ENCODE results near the gene C2. TPM values are rescaled to one million over a fixed set of nuclear protein-coding genes. Genes with fewer than 3 reads are reported as not detected.
"Not testable (repeated sequence)": the region's sequence is repeated elsewhere in the genome, so short reads cannot be mapped to it uniquely, and the experiment has no call there.

The C2 gene
- polyA plus RNA-seq, 1 donor: 3.9 TPM

DNA sequence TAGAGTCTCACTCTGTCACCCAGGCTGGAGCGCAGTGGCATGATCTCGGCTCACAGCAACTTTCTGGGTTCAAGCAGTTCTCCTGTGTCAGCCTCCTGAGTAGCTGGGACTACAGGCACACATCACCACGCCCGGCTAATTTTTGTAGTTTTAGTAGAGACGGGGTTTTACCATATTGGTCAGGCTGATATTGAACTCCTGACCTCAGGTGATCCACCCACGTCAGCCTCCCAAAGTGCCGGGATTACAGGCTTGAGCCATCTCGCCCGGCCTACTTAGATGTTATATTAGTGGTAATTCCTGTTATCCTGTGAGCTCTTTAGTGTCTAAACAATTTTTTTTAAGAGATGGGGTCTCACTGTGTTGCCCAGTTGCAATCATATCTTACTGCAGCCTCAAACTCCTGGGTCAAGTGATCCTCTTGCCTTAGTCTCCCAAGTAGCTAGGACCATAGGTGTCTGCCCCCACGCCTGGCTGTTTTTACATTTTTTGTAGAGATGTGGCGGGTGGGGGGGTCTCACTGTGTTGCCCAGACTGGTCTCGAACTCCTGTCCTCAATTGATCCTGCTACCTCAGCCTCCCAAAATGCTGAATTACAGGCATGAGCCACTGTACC lies 50.4 kb downstream of the C2 start:
- DNase-seq: no peak

DNA sequence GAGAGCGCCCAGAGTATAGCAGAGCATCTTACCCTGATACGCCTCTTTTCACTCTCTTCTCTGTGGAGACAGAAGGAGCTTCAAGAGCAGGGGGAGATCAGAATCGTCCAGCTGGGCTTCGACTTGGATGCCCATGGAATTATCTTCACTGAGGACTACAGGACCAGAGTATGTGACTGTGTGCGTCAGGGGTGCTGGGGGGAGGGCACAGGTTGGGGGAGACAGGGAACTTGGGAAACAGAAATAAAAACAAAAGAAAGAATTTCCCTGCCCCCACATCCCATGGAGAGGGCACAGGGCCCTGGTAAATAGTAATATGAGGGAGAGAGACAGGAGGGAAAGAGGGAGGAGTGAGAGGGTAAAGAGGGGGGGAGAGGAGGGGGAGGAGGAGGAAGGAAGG lies 51.3 kb downstream of the C2 start:
- DNase-seq: no peak

DNA sequence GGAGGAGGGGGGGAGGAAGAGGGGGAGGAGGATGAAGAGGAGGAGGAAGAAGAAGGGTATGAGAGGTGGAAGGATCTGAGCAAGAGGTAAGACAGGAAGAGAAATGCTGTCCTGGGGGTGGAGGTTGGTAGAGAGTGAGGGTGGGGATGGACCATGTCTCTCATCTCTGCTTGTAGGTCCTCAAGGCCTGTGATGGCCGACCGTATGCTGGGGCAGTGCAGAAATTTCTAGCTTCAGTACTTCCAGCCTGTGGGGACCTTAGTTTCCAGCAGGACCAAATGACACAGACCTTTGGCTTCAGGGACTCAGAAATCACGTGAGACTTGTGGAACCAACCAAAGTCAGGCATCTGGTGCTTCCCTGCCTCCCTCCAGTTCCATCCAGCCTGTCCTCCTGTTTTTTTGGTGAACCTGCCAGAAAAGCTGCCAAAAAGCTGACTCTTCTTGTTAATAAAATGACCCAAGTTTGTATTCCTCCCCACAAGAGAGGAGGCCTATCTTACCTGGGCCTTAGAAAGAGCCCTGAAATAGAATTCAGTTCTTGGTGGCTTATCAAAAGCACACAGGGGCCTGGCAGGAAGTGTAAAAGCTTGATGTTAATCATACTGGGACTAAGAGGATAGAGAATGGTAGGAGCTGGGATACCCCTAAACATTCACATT lies 51.9 kb downstream of the C2 start:
- no peak for DNase-seq

DNA sequence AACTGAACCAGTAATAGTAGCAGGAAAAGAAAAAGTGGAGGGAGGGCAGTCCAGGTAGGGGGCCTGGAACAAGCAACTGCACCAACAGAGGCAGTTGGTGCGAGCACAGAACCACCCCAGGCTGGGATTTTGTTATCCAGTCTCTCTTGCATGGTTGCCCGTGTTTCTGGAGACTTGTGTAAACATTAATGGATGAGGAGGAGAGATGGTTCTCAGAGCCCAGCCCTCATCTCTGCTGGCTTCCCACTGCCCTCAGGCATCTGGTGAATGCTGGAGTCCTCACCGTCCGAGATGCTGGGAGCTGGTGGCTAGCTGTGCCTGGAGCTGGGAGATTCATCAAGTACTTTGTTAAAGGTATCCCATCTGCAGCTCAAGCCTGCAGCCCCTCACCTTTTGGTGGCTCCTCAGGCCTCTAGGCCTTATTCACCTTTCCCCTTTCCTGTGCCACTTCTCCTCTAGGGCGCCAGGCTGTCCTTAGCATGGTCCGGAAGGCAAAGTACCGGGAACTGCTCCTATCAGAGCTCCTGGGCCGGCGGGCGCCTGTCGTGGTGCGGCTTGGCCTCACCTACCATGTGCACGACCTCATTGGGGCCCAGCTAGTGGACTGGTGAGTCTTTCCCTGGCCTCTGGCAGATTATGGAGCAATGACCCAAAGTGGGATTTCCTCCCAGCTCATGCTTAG lies 52.8 kb downstream of the C2 start:
- not testable (repeated sequence) for DNase-seq

DNA sequence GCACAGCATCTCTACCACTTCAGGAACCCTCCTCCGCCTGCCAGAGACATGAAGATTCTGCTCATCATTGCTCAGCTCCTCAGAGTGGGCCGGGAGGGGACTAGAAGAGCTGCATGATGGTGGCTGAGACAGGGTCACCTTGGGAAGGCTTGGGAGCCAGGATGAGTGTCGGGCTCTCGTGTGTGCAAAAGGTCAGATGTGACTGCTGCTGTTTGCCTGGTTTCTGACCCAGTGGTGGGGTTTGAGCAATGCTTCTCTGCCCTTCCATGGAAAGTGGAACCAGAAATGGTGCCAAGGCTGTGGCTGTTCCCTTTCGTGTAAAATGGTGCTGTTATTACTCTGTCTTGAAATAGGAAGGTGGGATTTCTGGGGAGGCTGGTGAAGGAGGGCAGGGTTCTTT lies 53.5 kb downstream of the C2 start:
- not testable (repeated sequence) for DNase-seq

DNA sequence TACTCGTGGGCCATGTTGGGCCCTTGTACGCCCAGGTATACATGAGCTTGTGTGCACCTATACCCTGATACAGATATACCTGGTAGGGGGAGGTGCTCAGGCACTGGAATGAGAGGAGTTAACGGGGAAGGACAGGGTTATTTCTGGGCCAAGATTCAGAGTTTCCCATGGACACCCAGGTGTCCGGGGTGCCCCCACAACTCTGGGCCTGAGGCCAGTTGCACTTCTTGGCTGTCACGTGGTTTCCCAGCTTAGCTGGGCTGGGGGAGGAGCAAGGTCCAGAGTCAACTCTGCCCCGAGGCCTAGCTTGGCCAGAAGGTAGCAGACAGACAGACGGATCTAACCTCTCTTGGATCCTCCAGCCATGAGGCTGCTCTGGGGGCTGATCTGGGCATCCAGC lies 54.2 kb downstream of the C2 start, which contains the start of gene C4A:
C4A (plus strand) TSS at position 314 of the 400 bp plus-strand sequence; CDS start at position 365, 51 bp downstream.
- not testable (repeated sequence) for DNase-seq

DNA sequence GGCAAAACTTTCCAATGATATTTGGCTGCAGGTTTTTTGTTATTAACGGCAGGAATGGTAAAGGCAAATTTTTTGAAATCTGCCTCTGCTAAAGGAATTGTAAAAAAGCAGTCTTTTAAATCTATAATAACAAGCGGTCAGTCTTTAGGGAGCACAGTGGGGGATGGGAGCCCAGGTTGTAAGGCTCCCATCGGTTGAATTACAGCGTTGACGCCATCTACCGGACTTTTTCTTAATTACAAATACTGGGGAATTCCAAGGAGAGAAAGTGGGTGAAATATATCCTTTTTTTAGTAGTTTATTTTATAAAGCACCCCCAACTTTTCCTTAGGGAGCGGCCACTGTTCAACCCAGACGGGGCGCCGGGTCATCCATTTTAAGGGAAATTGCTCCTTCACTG lies 61.8 kb downstream of the C2 start:
- DNase-seq: not testable (repeated sequence)

DNA sequence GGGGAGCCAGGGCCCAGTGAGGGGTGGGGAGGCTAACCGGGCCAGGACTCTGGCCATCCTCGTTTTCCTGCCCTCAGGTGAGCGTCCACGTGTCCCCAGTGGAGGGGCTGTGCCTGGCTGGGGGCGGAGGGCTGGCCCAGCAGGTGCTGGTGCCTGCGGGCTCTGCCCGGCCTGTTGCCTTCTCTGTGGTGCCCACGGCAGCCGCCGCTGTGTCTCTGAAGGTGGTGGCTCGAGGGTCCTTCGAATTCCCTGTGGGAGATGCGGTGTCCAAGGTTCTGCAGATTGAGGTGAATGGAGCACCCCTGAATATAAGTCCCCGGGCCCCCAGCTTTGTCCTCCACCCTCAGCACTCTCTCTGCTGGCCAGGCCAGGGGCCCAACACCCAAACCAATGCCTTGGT lies 66.9 kb downstream of the C2 start:
- DNase-seq: not testable (repeated sequence)

Other genes with a start within 250 kb of the C2 start
- 2.7 TPM for gene LY6G5C, start 246.7 kb upstream of the C2 start, polyA plus RNA-seq (ENCODE audit: insufficient read length)
- 60.7 TPM for gene ABHD16A, start 224.4 kb upstream of the C2 start, polyA plus RNA-seq (ENCODE audit: insufficient read length)
- 0.32 TPM for gene LY6G6F, start 220.9 kb upstream of the C2 start, polyA plus RNA-seq (ENCODE audit: insufficient read length)
- not detected for gene LY6G6D, start 212.4 kb upstream of the C2 start, polyA plus RNA-seq (ENCODE audit: insufficient read length)
- 1.1 TPM for gene LY6G6C, start 206.0 kb upstream of the C2 start, polyA plus RNA-seq (ENCODE audit: insufficient read length)
- gene MPIG6B, start 204.3 kb upstream of the C2 start, polyA plus RNA-seq (ENCODE audit: insufficient read length): 1.7 TPM
- 148 TPM for gene DDAH2, start 198.4 kb upstream of the C2 start, polyA plus RNA-seq (ENCODE audit: insufficient read length)
- gene CLIC1, start 191.2 kb upstream of the C2 start, polyA plus RNA-seq (ENCODE audit: insufficient read length): 268 TPM
- 62.2 TPM for gene MSH5, start 187.7 kb upstream of the C2 start, polyA plus RNA-seq (ENCODE audit: insufficient read length)
- gene SAPCD1, start 165.1 kb upstream of the C2 start, polyA plus RNA-seq (ENCODE audit: insufficient read length): 16.0 TPM
- 8.5 TPM for gene VWA7, start 150.4 kb upstream of the C2 start, polyA plus RNA-seq (ENCODE audit: insufficient read length)
- 69.7 TPM for gene VARS1, start 132.0 kb upstream of the C2 start, polyA plus RNA-seq (ENCODE audit: insufficient read length)
- gene LSM2, start 120.8 kb upstream of the C2 start, polyA plus RNA-seq (ENCODE audit: insufficient read length): 71.7 TPM
- 3.8 TPM for gene HSPA1L, start 112.4 kb upstream of the C2 start, polyA plus RNA-seq (ENCODE audit: insufficient read length)
- 72.3 TPM for gene HSPA1A, start 112.2 kb upstream of the C2 start, polyA plus RNA-seq (ENCODE audit: insufficient read length)
- gene HSPA1B, start 100.0 kb upstream of the C2 start, polyA plus RNA-seq (ENCODE audit: insufficient read length): 112 TPM
- 66.3 TPM for gene NEU1, start 64.9 kb upstream of the C2 start, polyA plus RNA-seq (ENCODE audit: insufficient read length)
- 52.6 TPM for gene SLC44A4, start 48.7 kb upstream of the C2 start, polyA plus RNA-seq (ENCODE audit: insufficient read length)
- 84.3 TPM for gene EHMT2, start 30.0 kb upstream of the C2 start, polyA plus RNA-seq (ENCODE audit: insufficient read length)
- gene ZBTB12, start 25.6 kb upstream of the C2 start, polyA plus RNA-seq (ENCODE audit: insufficient read length): 23.1 TPM
- 10.7 TPM for gene CFB, start 18.4 kb downstream of the C2 start, polyA plus RNA-seq (ENCODE audit: insufficient read length)
- 89.9 TPM for gene NELFE, start 31.3 kb downstream of the C2 start, polyA plus RNA-seq (ENCODE audit: insufficient read length)
- 60.8 TPM for gene SKIC2, start 31.5 kb downstream of the C2 start, polyA plus RNA-seq (ENCODE audit: insufficient read length)
- 29.4 TPM for gene DXO, start 44.4 kb downstream of the C2 start, polyA plus RNA-seq (ENCODE audit: insufficient read length)
- 17.0 TPM for gene C4A, start 54.3 kb downstream of the C2 start, polyA plus RNA-seq (ENCODE audit: insufficient read length)
- gene C4B, start 87.1 kb downstream of the C2 start, polyA plus RNA-seq (ENCODE audit: insufficient read length): 22.3 TPM
- gene CYP21A2, start 110.7 kb downstream of the C2 start, polyA plus RNA-seq (ENCODE audit: insufficient read length): 0.55 TPM
- 4.7 TPM for gene TNXB, start 181.6 kb downstream of the C2 start, polyA plus RNA-seq (ENCODE audit: insufficient read length)
- 94.3 TPM for gene ATF6B, start 200.5 kb downstream of the C2 start, polyA plus RNA-seq (ENCODE audit: insufficient read length)
- gene FKBPL, start 202.6 kb downstream of the C2 start, polyA plus RNA-seq (ENCODE audit: insufficient read length): 7.5 TPM
- gene PRRT1, start 224.2 kb downstream of the C2 start, polyA plus RNA-seq (ENCODE audit: insufficient read length): 2.7 TPM
- 40.9 TPM for gene PPT2, start 226.4 kb downstream of the C2 start, polyA plus RNA-seq (ENCODE audit: insufficient read length)
- 30.3 TPM for gene EGFL8, start 236.9 kb downstream of the C2 start, polyA plus RNA-seq (ENCODE audit: insufficient read length)
- gene AGPAT1, start 248.4 kb downstream of the C2 start, polyA plus RNA-seq (ENCODE audit: insufficient read length): 94.6 TPM